Activated B cell treated with CpG ODN at 0.5 μM for 24 hours (primary cell): ENCODE results near the gene MEF2B. TPM values are rescaled to one million over a fixed set of nuclear protein-coding genes. Genes with fewer than 3 reads are reported as not detected.

Experiments used
- ATAC-seq: fragments of 200-7000 bp; cut with Tn5 transposase; one replicate; pipeline ENCODE4 v1.10.0; 2021; ENCODE audit warnings: low read depth, mild to moderate bottlenecking, moderate library complexity
- CTCF ChIA-PET: fragments of 350-600 bp; sonication (Branson Sonifier 250); formaldehyde crosslinking; loops from one replicate; lab custom pipeline; 2021; ENCODE audit warnings: antibody characterized with exemption; lab: Charles Lee
- POLR2A ChIA-PET: fragments of 350-600 bp; sonication (Branson Sonifier 250); formaldehyde crosslinking; loops from one replicate; lab custom pipeline; 2021; ENCODE audit warnings: antibody characterized with exemption; lab: Charles Lee
- DNase-seq: peaks from one replicate; pipeline ENCODE4 v3.0.0; 2022
- H3K27ac Mint-ChIP-seq: one replicate; pipeline ENCODE4 v1.8.0; 2020; ENCODE audit warnings: mixed read lengths
- H3K27me3 Mint-ChIP-seq: one replicate; pipeline ENCODE4 v1.8.0; 2021; ENCODE audit warnings: mixed read lengths
- H3K36me3 Mint-ChIP-seq: one replicate; pipeline ENCODE4 v1.8.0; 2021; ENCODE audit warnings: low read depth, mixed read lengths
- H3K4me1 Mint-ChIP-seq: one replicate; pipeline ENCODE4 v1.8.0; 2021; ENCODE audit warnings: mixed read lengths
- H3K4me3 Mint-ChIP-seq: one replicate; pipeline ENCODE4 v1.8.0; 2020; ENCODE audit warnings: mild to moderate bottlenecking, mixed read lengths
- H3K9me3 Mint-ChIP-seq: one replicate; pipeline ENCODE4 v1.8.0; 2020; ENCODE audit warnings: mixed read lengths
- CTCF ChIP-seq: fragments of 200-600 bp; IDR thresholded peaks from one replicate; pipeline ENCODE4 v1.8.0; 2022; ENCODE audit warnings: antibody characterized with exemption, mild to moderate bottlenecking
- intact Hi-C: fragments of 100-400 bp; cut with micrococcal nuclease; formaldehyde crosslinking; loops from one replicate; pipeline ENCODE4 v1.15.1; 2024
- total RNA-seq: library from RNA; stranded (reverse); gene quantifications from 2 replicates; pipeline ENCODE4 v1.2.3, GENCODE V29; 2022

The MEF2B gene
- total RNA-seq, 1 donor from 2014 or later, result 15.5 TPM

GRCh38 chr19:19209372-19209771 is 39.3 kb upstream of the MEF2B start:
- Mint-ChIP-seq H3K27ac (no peak overlapping the region), H3K4me3 (no peak overlapping the region), H3K9me3 (peaks cover 6% of the 10 kb centered on the region), H3K36me3 (no peaks in the 10 kb centered on the region), H3K27me3 (peaks cover 33% of the 10 kb centered on the region), H3K4me1 (peaks cover 14% of the 10 kb centered on the region)
- no peak for DNase-seq
- ChIA-PET POLR2A (interaction anchor here (0.6 kb wide), 1 partner anchor 930 kb away, joined by 8 read pairs; no protein-coding TSS in a partner anchor), CTCF (no interaction called here)
- ATAC-seq, result no peak
- no peak for TF ChIP-seq CTCF
- intact Hi-C loops, result no loop called here

- no peak for DNase-seq
- H3K36me3 Mint-ChIP-seq, result peaks cover 4% of the 10 kb centered on the region
- peak overlapping the region; percentile 11 for H3K4me3 Mint-ChIP-seq
- CTCF ChIA-PET, result no interaction called here
- H3K9me3 Mint-ChIP-seq, result peaks cover 6% of the 10 kb centered on the region
- H3K27me3 Mint-ChIP-seq, result peaks cover 21% of the 10 kb centered on the region
- no peak overlapping the region for H3K27ac Mint-ChIP-seq
- no peak for ATAC-seq
- intact Hi-C loops, result no loop called here
- peaks cover 23% of the 10 kb centered on the region for H3K4me1 Mint-ChIP-seq
- TF ChIP-seq CTCF, result no peak
- POLR2A ChIA-PET, result interaction anchor here (0.6 kb wide), 1 partner anchor 219 kb away, joined by 3 read pairs; no protein-coding TSS in a partner anchor
Observed at GRCh38 chr19:19207637-19208572, 37.8 kb upstream of the MEF2B start.

GRCh38 chr19:19206938-19207337 is 36.9 kb upstream of the MEF2B start:
- peaks cover 32% of the 10 kb centered on the region for H3K4me1 Mint-ChIP-seq
- H3K36me3 Mint-ChIP-seq, result peaks cover 11% of the 10 kb centered on the region
- H3K4me3 Mint-ChIP-seq, result no peak overlapping the region
- intact Hi-C loops, result no loop called here
- DNase-seq, result no peak
- peaks cover 6% of the 10 kb centered on the region for H3K9me3 Mint-ChIP-seq
- peaks cover 13% of the 10 kb centered on the region for H3K27me3 Mint-ChIP-seq
- ATAC-seq, result no peak
- TF ChIP-seq CTCF, result no peak
- CTCF ChIA-PET, result no interaction called here
- no peak overlapping the region for H3K27ac Mint-ChIP-seq
- POLR2A ChIA-PET, result interaction anchor here (1.3 kb wide), 1 partner anchor 15 kb away, joined by 3 read pairs; the partner anchor contains the start of genes BORCS8 and RFXANK

- ChIA-PET POLR2A (interaction anchor here (1.3 kb wide), 1 partner anchor 14 kb away, joined by 3 read pairs; the partner anchor contains the start of genes BORCS8 and RFXANK), CTCF (no interaction called here)
- Mint-ChIP-seq H3K4me1 (peaks cover 37% of the 10 kb centered on the region), H3K36me3 (peaks cover 16% of the 10 kb centered on the region), H3K27ac (peak overlapping the region; percentile 18), H3K27me3 (peaks cover 5% of the 10 kb centered on the region), H3K9me3 (peaks cover 6% of the 10 kb centered on the region), H3K4me3 (no peak overlapping the region)
- DNase-seq (no peak), ATAC-seq (no peak)
- no peak for TF ChIP-seq CTCF
- intact Hi-C loops, result no loop called here
Observed at GRCh38 chr19:19205416-19206410, 35.6 kb upstream of the MEF2B start.
